Measurements from ENCODE around the gene DRGX.

The DRGX gene

DNA sequence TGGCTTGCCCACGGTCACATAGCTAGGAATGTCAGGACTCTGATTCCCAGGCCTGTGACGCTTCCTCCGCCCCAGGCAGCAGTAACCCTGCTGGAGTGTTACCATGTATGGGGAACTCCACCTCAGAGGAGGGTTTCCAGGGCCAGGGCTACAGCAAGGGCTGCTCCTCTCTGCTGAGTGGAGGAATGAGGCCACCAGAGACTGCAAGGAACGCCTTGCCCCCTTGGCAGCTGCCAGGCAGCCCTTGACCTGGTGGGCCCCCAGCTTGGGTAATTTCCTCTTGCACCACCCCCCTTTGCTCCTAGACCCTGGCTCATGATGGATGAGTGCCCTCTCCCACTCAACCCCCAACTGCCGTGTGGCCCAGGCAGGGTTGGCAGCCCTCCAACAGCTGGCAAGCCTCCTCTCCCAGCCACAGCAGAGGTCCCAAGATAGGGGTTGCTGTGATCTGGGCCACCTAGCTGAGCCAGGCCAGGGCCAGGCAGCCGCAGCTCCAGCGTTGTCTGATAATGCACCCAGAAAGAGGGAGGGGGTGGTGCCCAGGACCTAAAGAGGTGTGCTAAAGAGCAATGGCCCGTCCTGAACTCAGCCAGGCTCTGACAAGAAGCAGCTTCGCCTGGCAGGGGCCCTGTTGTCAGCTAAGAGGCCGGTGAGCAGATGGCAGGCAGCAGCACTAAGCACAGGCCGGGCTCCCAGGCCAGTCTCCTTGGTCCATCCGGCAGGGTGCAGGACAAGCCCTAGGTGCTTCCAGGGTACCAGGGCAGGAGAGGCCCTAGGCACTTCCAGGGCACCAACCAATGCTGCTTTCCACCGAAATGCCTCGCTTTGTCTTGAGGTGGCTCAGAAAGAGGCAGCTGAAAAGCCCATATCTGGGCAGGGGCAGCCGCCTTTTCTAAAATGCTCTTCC is 35.4 kb downstream of the DRGX start:
- TF ChIP-seq, protein P1, sequence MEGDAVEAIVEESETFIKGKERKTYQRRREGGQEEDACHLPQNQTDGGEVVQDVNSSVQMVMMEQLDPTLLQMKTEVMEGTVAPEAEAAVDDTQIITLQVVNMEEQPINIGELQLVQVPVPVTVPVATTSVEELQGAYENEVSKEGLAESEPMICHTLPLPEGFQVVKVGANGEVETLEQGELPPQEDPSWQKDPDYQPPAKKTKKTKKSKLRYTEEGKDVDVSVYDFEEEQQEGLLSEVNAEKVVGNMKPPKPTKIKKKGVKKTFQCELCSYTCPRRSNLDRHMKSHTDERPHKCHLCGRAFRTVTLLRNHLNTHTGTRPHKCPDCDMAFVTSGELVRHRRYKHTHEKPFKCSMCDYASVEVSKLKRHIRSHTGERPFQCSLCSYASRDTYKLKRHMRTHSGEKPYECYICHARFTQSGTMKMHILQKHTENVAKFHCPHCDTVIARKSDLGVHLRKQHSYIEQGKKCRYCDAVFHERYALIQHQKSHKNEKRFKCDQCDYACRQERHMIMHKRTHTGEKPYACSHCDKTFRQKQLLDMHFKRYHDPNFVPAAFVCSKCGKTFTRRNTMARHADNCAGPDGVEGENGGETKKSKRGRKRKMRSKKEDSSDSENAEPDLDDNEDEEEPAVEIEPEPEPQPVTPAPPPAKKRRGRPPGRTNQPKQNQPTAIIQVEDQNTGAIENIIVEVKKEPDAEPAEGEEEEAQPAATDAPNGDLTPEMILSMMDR (IDR thresholded peaks at IDR 0.05; ENCODE audit: borderline replicate concordance, insufficient read depth, low read depth, low read length), result no peak
- H3K4me3 ChIP-seq (ENCODE audit: low read depth, low read length), result no peak overlapping the region

- TF ChIP-seq, protein P1 (IDR thresholded peaks at IDR 0.05; ENCODE audit: borderline replicate concordance, insufficient read depth, low read depth, low read length), result no peak
- no peak overlapping the region for H3K4me3 ChIP-seq (ENCODE audit: low read depth, low read length)
Observed at GRCh38 chr10:49359349-49360270, 36.3 kb downstream of the DRGX start.

DNA sequence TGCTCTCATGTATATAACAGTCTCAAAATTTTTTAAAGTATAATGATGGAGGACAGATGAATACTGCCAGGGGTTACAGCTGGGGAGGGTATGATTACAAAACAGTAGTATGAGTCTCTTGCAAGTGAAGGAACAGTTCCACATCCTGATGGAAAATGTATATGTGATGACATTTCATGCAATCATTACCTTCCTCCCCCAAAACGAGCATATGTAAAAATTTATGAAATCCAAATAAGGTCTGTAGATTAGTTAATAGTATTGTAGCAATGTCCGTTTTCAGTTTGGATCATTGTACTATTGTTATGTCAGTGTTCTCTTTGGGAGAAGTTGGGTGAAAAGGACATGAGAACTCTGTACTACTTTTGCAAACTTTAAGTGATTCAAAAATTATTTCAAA is 38.0 kb downstream of the DRGX start:
- no peak overlapping the region for H3K4me3 ChIP-seq (ENCODE audit: low read depth, low read length)
- TF ChIP-seq, protein P1 (IDR thresholded peaks at IDR 0.05; ENCODE audit: borderline replicate concordance, insufficient read depth, low read depth, low read length), result no peak

DNA sequence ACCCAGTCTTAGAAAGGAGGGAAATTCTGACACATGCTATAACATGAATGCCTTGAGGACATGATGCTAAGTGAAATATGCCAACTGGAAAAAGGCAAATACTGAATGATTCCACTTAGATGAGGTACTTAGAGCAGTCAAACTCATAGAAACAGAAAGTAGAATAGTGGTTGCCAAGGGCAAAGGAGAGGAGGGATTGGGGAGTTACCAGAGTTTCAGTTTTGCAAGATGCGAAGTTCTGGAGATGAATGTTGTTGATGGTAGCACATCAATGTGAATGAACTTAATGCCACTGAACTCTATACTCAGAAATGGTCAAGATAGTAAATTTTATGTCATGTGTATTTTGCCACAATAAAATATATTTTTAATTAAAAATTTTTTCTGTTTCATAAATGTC is 38.9 kb downstream of the DRGX start:
- H3K4me3 ChIP-seq (ENCODE audit: low read depth, low read length), result no peak overlapping the region
- TF ChIP-seq, protein P1 (IDR thresholded peaks at IDR 0.05; ENCODE audit: borderline replicate concordance, insufficient read depth, low read depth, low read length), result no peak

DNA sequence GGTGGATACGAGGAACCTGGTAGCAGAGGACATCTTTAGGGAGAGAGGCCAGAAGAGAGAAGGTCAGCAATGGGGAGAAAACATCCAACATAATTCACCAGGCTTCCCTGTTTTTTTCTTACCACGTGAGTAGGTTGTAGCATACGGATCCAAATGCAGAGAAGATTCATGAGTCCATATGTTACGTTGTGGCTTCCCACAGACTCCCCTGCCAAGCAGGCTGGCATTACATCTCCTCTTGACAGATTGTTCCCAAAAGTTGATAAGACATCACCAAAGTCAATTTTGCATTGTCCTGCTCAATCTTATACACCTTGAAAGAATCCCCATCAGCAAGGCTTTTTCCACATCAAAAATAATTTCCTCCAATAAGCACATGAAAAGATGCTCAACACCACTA is 39.7 kb downstream of the DRGX start:
- TF ChIP-seq, protein P1 (IDR thresholded peaks at IDR 0.05; ENCODE audit: borderline replicate concordance, insufficient read depth, low read depth, low read length), result no peak
- H3K4me3 ChIP-seq (ENCODE audit: low read depth, low read length), result no peak overlapping the region

DNA sequence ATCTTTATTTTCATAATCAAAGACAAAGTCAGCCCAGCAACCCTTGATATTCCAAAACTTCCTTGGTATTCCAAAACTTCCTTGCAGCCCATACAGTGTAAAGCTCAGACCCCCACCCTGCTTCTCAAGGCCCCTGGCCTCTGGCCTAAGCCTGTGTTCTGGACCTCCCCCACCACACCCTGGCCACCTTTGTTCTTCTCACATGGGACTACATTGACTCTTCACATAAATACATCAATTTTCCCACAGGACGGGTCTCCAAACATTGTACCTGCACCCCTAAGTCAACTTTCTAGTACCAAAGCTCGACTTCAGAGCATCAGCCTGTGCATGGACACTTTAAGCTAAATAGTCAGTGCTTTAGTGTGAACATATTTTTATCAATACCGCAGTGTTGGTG is 40.7 kb downstream of the DRGX start:
- TF ChIP-seq, protein P1 (IDR thresholded peaks at IDR 0.05; ENCODE audit: borderline replicate concordance, insufficient read depth, low read depth, low read length), result no peak
- no peak overlapping the region for H3K4me3 ChIP-seq (ENCODE audit: low read depth, low read length)

Data from GM12875 (cell line).